WTC11 (cell line): ENCODE data around the gene TRIM38. TPM values are rescaled to one million over a fixed set of nuclear protein-coding genes. Genes with fewer than 3 reads are reported as not detected.
A peak's percentile ranks its signal among the peaks of the same experiment; 100 is the strongest.
"Not testable (repeated sequence)": the region's sequence is repeated elsewhere in the genome, so short reads cannot be mapped to it uniquely, and the experiment has no call there.

Experiments
- ATAC-seq: fragments of 200-7000 bp; cut with Tn5 transposase; 2 replicates; pipeline ENCODE4 v1.10.0; 2021; ENCODE audit warnings: mild to moderate bottlenecking, moderate library complexity
- CTCF ChIA-PET: fragments of 300-600 bp; sonication (Branson Sonifier 250); formaldehyde crosslinking; loops from one replicate; lab custom pipeline; 2021; ENCODE audit warnings: antibody characterized with exemption; lab: Charles Lee
- POLR2A ChIA-PET: fragments of 350-600 bp; sonication (Branson Sonifier 250); formaldehyde crosslinking; loops from one replicate; lab custom pipeline; 2021; ENCODE audit warnings: antibody characterized with exemption; lab: Charles Lee
- DNase-seq: peaks from one replicate; pipeline ENCODE4 v3.0.0; 2021; ENCODE audit warnings: low spot score
- H3K27ac Mint-ChIP-seq: 2 replicates; pipeline ENCODE4 v1.8.0; 2021; ENCODE audit warnings: mixed read lengths
- H3K27me3 Mint-ChIP-seq: 2 replicates; pipeline ENCODE4 v1.8.0; 2021; ENCODE audit warnings: low read depth, mild to moderate bottlenecking, moderate library complexity, mixed read lengths
- H3K36me3 Mint-ChIP-seq: 2 replicates; pipeline ENCODE4 v1.8.0; 2021; ENCODE audit warnings: mixed read lengths
- H3K4me1 Mint-ChIP-seq: 2 replicates; pipeline ENCODE4 v1.8.0; 2022; ENCODE audit warnings: mixed read lengths
- H3K4me3 Mint-ChIP-seq: 2 replicates; pipeline ENCODE4 v1.8.0; 2021; ENCODE audit warnings: mild to moderate bottlenecking, moderate library complexity, mixed read lengths
- H3K9me3 Mint-ChIP-seq: 2 replicates; pipeline ENCODE4 v1.8.0; 2021; ENCODE audit warnings: mixed read lengths
- CBFB ChIP-seq: sonication (generic); formaldehyde crosslinking; IDR thresholded peaks from 2 replicates; pipeline ENCODE4 v1.8.1; 2022; ENCODE audit warnings: mild to moderate bottlenecking, low read depth, missing genetic modification reagents
- CREM ChIP-seq: sonication (generic); formaldehyde crosslinking; IDR thresholded peaks from 2 replicates; pipeline ENCODE4 v1.8.1; 2022; ENCODE audit warnings: mild to moderate bottlenecking, missing genetic modification reagents, moderate library complexity
- FOXJ3 ChIP-seq: sonication (generic); formaldehyde crosslinking; IDR thresholded peaks from 2 replicates; pipeline ENCODE4 v1.9.0; 2021; ENCODE audit warnings: missing genetic modification reagents, mild to moderate bottlenecking, borderline replicate concordance
- FOXK1 ChIP-seq: sonication (generic); formaldehyde crosslinking; IDR thresholded peaks from 2 replicates; pipeline ENCODE4 v1.8.0; 2022; ENCODE audit warnings: mild to moderate bottlenecking, moderate library complexity, missing genetic modification reagents
- JAZF1 ChIP-seq: fragments of 250-450 bp; sonication (Bioruptor Pico); IDR thresholded peaks from 2 replicates; pipeline ENCODE4 v1.9.0; 2021; ENCODE audit warnings: moderate library complexity, mild to moderate bottlenecking, inconsistent platforms
- NR3C1 ChIP-seq: sonication (generic); formaldehyde crosslinking; conservative IDR thresholded peaks from 2 replicates; pipeline ENCODE4 v1.8.1; 2023; ENCODE audit warnings: low read depth, mild to moderate bottlenecking, missing genetic modification reagents
- OVOL2 ChIP-seq: fragments of 250-450 bp; sonication (Bioruptor Pico); IDR thresholded peaks from 2 replicates; pipeline ENCODE4 v1.9.0; 2021; ENCODE audit warnings: mild to moderate bottlenecking, borderline replicate concordance
- TP53 ChIP-seq: sonication (generic); formaldehyde crosslinking; IDR thresholded peaks from 2 replicates; pipeline ENCODE4 v1.8.1; 2023; ENCODE audit warnings: mild to moderate bottlenecking, missing genetic modification reagents
- ZNF263 ChIP-seq: sonication (generic); formaldehyde crosslinking; IDR thresholded peaks from 2 replicates; pipeline ENCODE4 v1.8.1; 2022; ENCODE audit warnings: low read depth, mild to moderate bottlenecking, moderate library complexity, missing genetic modification reagents
- ZNF317 ChIP-seq: sonication (generic); formaldehyde crosslinking; IDR thresholded peaks from 2 replicates; pipeline ENCODE4 v1.8.1; 2023; ENCODE audit warnings: low read depth, mild to moderate bottlenecking, moderate library complexity, missing genetic modification reagents, borderline replicate concordance
- total RNA-seq: library from RNA; stranded (reverse); gene quantifications from 3 replicates; pipeline ENCODE4 v1.2.3, GENCODE V29; 2021
- TF ChIP-seq, protein P1 (sequence below): fragments of 250-450 bp; sonication (Bioruptor Pico); IDR thresholded peaks from 2 replicates; pipeline ENCODE4 v1.9.0; 2021; ENCODE audit warnings: mild to moderate bottlenecking
- TF ChIP-seq, protein P2 (sequence below): fragments of 250-450 bp; sonication (Bioruptor Pico); IDR thresholded peaks from 2 replicates; pipeline ENCODE4 v1.9.0; 2021; ENCODE audit warnings: mild to moderate bottlenecking, borderline replicate concordance
- TF ChIP-seq, protein P3 (sequence below): sonication (generic); formaldehyde crosslinking; IDR thresholded peaks from 2 replicates; pipeline ENCODE4 v1.8.1; 2023; ENCODE audit warnings: mild to moderate bottlenecking, missing genetic modification reagents, borderline replicate concordance
- TF ChIP-seq, protein P4 (sequence below): sonication (generic); formaldehyde crosslinking; IDR thresholded peaks from 2 replicates; pipeline ENCODE4 v1.8.1; 2022; ENCODE audit warnings: low read depth, missing genetic modification reagents, borderline replicate concordance
- TF ChIP-seq, protein P5 (sequence below): sonication (generic); formaldehyde crosslinking; IDR thresholded peaks from 2 replicates; pipeline ENCODE4 v1.8.0; 2022; ENCODE audit warnings: mild to moderate bottlenecking, missing genetic modification reagents

The TRIM38 gene
- total RNA-seq, 1 experiment from 2014 or later, result 1.6 TPM

DNA sequence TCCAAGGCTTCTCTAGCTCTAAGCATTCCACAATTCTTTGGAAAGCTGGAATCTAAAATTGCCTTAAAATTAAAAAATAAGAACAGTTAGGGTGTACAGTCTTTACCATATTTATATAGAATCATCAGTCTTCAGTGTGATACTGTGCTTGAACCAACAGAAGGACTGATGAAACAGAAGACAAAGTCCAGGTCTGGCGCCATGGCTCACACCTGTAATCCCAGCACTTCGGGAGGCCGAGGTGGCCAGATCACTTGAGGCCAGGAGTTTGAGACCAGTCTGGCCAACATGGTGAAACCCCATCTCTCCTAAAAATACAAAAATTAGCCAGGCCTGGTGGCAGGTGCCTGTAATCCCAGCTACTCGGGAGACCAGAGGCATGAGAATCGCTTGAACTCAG, 51.8 kb downstream of the TRIM38 start:
- H3K36me3 Mint-ChIP-seq, H3K4me3 Mint-ChIP-seq, H3K27me3 Mint-ChIP-seq, H3K9me3 Mint-ChIP-seq, DNase-seq, ATAC-seq, H3K27ac Mint-ChIP-seq, POLR2A ChIA-PET: not testable (repeated sequence)
- CTCF ChIA-PET, result interaction anchor here (4.2 kb wide), 1 partner anchor 22 kb away, joined by 23 read pairs; no protein-coding TSS in a partner anchor
- peaks cover 23% of the 10 kb centered on the region for H3K4me1 Mint-ChIP-seq

DNA sequence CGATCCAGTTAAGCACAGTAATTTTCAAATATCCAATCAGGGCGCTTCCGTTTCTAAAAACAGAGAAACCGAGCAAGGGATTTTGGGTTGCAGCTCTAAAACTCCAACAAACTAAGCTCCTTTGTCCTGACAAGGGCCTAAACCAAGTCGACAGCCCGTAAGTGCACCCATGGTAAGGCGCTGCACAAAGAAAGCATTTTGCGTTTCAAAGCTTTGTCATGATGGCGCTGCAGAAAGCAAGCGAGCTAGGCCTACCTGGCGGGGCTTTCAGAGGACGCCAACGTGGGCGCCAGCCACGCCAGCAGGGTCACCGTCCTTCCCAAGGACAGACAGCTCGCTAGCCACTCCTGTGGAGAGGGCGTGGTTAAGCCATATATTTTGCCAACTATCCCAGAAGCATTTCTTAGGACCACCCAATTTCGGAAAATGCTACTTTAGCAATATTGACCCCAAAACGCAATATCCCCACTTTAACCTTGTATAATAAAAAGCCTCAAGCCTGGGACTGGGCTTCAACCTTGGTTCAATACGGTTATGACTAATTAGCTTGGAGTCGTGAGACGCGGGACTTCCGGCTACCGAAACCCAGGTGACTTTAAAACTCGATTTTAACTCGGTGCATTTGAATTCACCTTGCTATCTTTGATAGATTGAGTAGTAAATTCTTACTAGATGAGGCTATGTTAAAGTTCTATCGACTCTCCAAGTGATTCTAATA, 53.8 kb downstream of the TRIM38 start:
- TF ChIP-seq CBFB (CRISPR knock-in tag) (no peak), JAZF1 (CRISPR knock-in tag) (no peak), FOXJ3 (CRISPR knock-in tag) (no peak)
- TF ChIP-seq, protein P1, sequence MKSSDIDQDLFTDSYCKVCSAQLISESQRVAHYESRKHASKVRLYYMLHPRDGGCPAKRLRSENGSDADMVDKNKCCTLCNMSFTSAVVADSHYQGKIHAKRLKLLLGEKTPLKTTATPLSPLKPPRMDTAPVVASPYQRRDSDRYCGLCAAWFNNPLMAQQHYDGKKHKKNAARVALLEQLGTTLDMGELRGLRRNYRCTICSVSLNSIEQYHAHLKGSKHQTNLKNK (CRISPR knock-in tag), result no peak
- TF ChIP-seq, protein P2, sequence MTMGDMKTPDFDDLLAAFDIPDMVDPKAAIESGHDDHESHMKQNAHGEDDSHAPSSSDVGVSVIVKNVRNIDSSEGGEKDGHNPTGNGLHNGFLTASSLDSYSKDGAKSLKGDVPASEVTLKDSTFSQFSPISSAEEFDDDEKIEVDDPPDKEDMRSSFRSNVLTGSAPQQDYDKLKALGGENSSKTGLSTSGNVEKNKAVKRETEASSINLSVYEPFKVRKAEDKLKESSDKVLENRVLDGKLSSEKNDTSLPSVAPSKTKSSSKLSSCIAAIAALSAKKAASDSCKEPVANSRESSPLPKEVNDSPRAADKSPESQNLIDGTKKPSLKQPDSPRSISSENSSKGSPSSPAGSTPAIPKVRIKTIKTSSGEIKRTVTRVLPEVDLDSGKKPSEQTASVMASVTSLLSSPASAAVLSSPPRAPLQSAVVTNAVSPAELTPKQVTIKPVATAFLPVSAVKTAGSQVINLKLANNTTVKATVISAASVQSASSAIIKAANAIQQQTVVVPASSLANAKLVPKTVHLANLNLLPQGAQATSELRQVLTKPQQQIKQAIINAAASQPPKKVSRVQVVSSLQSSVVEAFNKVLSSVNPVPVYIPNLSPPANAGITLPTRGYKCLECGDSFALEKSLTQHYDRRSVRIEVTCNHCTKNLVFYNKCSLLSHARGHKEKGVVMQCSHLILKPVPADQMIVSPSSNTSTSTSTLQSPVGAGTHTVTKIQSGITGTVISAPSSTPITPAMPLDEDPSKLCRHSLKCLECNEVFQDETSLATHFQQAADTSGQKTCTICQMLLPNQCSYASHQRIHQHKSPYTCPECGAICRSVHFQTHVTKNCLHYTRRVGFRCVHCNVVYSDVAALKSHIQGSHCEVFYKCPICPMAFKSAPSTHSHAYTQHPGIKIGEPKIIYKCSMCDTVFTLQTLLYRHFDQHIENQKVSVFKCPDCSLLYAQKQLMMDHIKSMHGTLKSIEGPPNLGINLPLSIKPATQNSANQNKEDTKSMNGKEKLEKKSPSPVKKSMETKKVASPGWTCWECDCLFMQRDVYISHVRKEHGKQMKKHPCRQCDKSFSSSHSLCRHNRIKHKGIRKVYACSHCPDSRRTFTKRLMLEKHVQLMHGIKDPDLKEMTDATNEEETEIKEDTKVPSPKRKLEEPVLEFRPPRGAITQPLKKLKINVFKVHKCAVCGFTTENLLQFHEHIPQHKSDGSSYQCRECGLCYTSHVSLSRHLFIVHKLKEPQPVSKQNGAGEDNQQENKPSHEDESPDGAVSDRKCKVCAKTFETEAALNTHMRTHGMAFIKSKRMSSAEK (CRISPR knock-in tag), result no peak
- ChIA-PET CTCF (interaction anchor here (0.7 to 4.2 kb wide), 6 partner anchors 10 to 135 kb away, joined by 3 to 23 read pairs (median 4); no protein-coding TSS in a partner anchor), POLR2A (interaction anchor here (0.6 to 8.4 kb wide), 10 partner anchors 10 to 1877 kb away, joined by 3 to 199 read pairs (median 14); a partner anchor contains a TSS)
- ATAC-seq (no peak), DNase-seq (peak; percentile 42)
- no peaks in the 10 kb centered on the region for H3K27me3 Mint-ChIP-seq
- peaks cover 27% of the 10 kb centered on the region for H3K4me1 Mint-ChIP-seq
- peak overlapping the region; percentile 76 for H3K4me3 Mint-ChIP-seq
- H3K36me3 Mint-ChIP-seq, result no peaks in the 10 kb centered on the region
- H3K27ac Mint-ChIP-seq, result peak overlapping the region; percentile 96
- peaks cover 6% of the 10 kb centered on the region for H3K9me3 Mint-ChIP-seq

DNA sequence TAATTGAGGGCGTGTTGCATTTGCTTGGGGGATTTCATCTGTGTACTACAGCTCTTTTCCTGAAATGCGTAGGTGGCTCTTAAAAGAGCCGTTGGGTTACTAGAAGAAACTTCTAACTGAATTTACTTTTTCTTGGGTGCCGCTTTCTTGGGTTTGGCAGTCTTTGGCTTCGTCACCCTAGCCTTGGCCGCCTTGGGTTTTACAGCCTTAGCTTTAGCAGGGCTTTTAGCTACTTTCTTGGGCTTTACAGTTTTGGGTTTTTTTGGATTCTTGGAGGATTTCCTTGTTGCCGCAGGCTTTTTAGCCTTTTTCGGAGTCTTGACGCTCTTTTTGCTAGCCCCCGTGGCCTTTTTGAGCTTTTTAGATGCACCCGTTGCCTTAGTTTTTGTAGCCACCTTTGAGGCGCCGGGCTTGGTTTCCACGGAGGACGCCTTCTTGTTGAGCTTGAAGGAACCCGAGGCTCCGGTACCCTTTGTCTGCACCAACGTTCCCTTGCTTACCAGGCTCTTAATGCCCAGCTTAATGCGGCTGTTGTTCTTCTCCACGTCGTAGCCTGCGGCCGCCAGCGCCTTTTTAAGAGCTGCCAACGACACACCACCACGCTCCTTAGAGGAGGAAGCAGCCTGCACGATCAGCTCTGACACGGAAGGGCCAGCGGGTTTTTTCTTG, 54.5 kb downstream of the TRIM38 start:
- CTCF ChIA-PET, result interaction anchor here (0.8 to 4.2 kb wide), 6 partner anchors 9 to 229 kb away, joined by 3 to 23 read pairs (median 4); no protein-coding TSS in a partner anchor
- peak overlapping the region; percentile 96 for H3K27ac Mint-ChIP-seq
- TF ChIP-seq TP53 (CRISPR knock-in tag), result no peak
- no peak for TF ChIP-seq OVOL2
- TF ChIP-seq CREM (CRISPR knock-in tag), result no peak
- TF ChIP-seq, protein P3, sequence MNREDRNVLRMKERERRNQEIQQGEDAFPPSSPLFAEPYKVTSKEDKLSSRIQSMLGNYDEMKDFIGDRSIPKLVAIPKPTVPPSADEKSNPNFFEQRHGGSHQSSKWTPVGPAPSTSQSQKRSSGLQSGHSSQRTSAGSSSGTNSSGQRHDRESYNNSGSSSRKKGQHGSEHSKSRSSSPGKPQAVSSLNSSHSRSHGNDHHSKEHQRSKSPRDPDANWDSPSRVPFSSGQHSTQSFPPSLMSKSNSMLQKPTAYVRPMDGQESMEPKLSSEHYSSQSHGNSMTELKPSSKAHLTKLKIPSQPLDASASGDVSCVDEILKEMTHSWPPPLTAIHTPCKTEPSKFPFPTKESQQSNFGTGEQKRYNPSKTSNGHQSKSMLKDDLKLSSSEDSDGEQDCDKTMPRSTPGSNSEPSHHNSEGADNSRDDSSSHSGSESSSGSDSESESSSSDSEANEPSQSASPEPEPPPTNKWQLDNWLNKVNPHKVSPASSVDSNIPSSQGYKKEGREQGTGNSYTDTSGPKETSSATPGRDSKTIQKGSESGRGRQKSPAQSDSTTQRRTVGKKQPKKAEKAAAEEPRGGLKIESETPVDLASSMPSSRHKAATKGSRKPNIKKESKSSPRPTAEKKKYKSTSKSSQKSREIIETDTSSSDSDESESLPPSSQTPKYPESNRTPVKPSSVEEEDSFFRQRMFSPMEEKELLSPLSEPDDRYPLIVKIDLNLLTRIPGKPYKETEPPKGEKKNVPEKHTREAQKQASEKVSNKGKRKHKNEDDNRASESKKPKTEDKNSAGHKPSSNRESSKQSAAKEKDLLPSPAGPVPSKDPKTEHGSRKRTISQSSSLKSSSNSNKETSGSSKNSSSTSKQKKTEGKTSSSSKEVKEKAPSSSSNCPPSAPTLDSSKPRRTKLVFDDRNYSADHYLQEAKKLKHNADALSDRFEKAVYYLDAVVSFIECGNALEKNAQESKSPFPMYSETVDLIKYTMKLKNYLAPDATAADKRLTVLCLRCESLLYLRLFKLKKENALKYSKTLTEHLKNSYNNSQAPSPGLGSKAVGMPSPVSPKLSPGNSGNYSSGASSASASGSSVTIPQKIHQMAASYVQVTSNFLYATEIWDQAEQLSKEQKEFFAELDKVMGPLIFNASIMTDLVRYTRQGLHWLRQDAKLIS (CRISPR knock-in tag), result no peak
- no peak for TF ChIP-seq FOXK1
- TF ChIP-seq, protein P4, sequence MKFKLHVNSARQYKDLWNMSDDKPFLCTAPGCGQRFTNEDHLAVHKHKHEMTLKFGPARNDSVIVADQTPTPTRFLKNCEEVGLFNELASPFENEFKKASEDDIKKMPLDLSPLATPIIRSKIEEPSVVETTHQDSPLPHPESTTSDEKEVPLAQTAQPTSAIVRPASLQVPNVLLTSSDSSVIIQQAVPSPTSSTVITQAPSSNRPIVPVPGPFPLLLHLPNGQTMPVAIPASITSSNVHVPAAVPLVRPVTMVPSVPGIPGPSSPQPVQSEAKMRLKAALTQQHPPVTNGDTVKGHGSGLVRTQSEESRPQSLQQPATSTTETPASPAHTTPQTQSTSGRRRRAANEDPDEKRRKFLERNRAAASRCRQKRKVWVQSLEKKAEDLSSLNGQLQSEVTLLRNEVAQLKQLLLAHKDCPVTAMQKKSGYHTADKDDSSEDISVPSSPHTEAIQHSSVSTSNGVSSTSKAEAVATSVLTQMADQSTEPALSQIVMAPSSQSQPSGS (CRISPR knock-in tag), result no peak
- TF ChIP-seq, protein P5, sequence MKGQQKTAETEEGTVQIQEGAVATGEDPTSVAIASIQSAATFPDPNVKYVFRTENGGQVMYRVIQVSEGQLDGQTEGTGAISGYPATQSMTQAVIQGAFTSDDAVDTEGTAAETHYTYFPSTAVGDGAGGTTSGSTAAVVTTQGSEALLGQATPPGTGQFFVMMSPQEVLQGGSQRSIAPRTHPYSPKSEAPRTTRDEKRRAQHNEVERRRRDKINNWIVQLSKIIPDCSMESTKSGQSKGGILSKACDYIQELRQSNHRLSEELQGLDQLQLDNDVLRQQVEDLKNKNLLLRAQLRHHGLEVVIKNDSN (CRISPR knock-in tag), result no peak
- TF ChIP-seq NR3C1 (CRISPR knock-in tag), result no peak
- no peak for TF ChIP-seq JAZF1 (CRISPR knock-in tag)
- no peak for TF ChIP-seq ZNF263
- no peak for TF ChIP-seq ZNF317 (CRISPR knock-in tag)
- no peak for TF ChIP-seq FOXJ3 (CRISPR knock-in tag)
- TF ChIP-seq, all 79 proteins: peak for 0
- peaks cover 6% of the 10 kb centered on the region for H3K9me3 Mint-ChIP-seq
- H3K4me1 Mint-ChIP-seq, result peaks cover 31% of the 10 kb centered on the region
- H3K4me3 Mint-ChIP-seq, result peak overlapping the region; percentile 76
- DNase-seq, result no peak
- H3K36me3 Mint-ChIP-seq, result no peaks in the 10 kb centered on the region
- POLR2A ChIA-PET, result interaction anchor here (0.5 to 8.4 kb wide), 12 partner anchors 9 to 1876 kb away, joined by 3 to 199 read pairs (median 11); a partner anchor contains a TSS
- no peak for ATAC-seq
- H3K27me3 Mint-ChIP-seq, result no peaks in the 10 kb centered on the region
